DOHH2 (cell line): ENCODE measurements around the gene ZCRB1.

ENCODE experiments used
- CTCF ChIP-seq: fragments of 200-600 bp; sonication (generic); IDR thresholded peaks from one replicate; pipeline ENCODE4 v1.5.1; 2014; ENCODE audit warnings: antibody characterized with exemption, mild to moderate bottlenecking, low read depth, low read length; ENCODE audit not compliant: poor library complexity, severe bottlenecking
- EZH2phosphoT487 ChIP-seq: fragments of 200-600 bp; sonication (generic); IDR thresholded peaks from 2 replicates; pipeline ENCODE4 v1.6.1; 2017; ENCODE audit warnings: borderline replicate concordance, mild to moderate bottlenecking, antibody characterized with exemption, low read length, moderate library complexity, mixed read lengths

DNA sequence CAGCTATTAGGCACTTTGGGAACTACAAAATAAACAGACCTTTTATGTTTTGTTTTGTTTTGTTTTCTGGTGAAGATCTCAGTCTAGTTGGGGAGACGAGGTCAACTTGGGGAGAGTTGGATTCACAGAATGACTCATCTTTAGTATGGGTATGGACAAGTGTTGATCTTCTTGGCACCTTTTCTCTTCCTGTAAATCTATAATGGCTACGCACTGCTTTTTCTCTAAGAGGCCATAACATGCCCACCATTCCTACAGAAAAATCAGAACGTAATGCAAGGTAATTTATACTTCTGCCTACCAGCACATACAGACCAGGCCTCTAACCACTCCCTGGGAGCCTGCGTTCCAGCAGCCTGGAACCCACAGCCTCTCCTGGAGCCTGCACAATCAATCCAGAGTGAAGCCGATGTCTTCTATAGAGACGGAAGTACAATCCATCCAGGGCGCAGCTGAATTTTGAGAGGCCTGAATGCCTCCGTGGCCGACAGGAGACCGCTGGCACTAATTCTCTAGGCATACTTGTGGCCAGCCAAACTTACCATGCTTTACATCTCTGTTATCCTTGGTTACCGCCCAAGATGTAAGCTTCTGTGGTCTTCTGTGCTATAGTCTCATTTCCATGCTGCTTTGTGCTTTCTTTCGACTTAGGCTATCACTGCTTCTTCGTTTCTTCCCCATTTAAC is 790 bp upstream of the ZCRB1 start:
- TF ChIP-seq CTCF (no peak), EZH2phosphoT487 (no peak)
